Stomach smooth muscle (tissue), 2 donors: ENCODE results near the gene LDAH.

Experiments used
- H3K27ac ChIP-seq: one replicate; pipeline ENCODE4 v1.7.0; 2013; ENCODE audit warnings: mild to moderate bottlenecking, low read length, inconsistent platforms
- H3K27me3 ChIP-seq, 2 donors: one replicate each; pipeline ENCODE4 v1.7.0; 2013; ENCODE audit warnings: low read length in 2 of 2; ENCODE audit not compliant: insufficient read depth in 2 of 2, control insufficient read depth in 1 of 2
- H3K36me3 ChIP-seq, 2 donors: one replicate each; pipeline ENCODE4 v1.7.0; 2013; ENCODE audit warnings: low read length in 2 of 2; ENCODE audit not compliant: control insufficient read depth in 2 of 2, insufficient read depth in 2 of 2
- H3K4me1 ChIP-seq: one replicate; pipeline ENCODE4 v1.7.0; 2013; ENCODE audit warnings: low read length; ENCODE audit not compliant: control insufficient read depth, insufficient read depth
- H3K4me3 ChIP-seq, 2 donors: one replicate each; pipeline ENCODE4 v1.7.0; 2013; ENCODE audit warnings: low read length in 2 of 2
- H3K9ac ChIP-seq, 2 donors: one replicate each; pipeline ENCODE4 v1.7.0; 2013; ENCODE audit warnings: low read length in 2 of 2, mild to moderate bottlenecking in 1 of 2
- H3K9me3 ChIP-seq, 2 donors: one replicate each; pipeline ENCODE4 v1.7.0; 2013; ENCODE audit warnings: low read length in 2 of 2; ENCODE audit not compliant: control insufficient read depth in 2 of 2
- donor health status: healthy.
- donor health status: Pancreatic carcinoma.

LDAH gene

GRCh38 chr2:20660506-20661420 is 162.1 kb downstream of the LDAH start:
- Histone ChIP-seq H3K27ac (no peak overlapping the region), H3K9me3 (no peaks in the 10 kb centered on the region), H3K36me3 (no peaks in the 10 kb centered on the region), H3K4me3 (no peak overlapping the region), H3K4me1 (peaks cover 7% of the 10 kb centered on the region), H3K27me3 (peaks cover 31 to 42% of the 10 kb centered on the region in 2 donors), H3K9ac (no peak overlapping the region)

GRCh38 chr2:20657522-20658235 is 165.2 kb downstream of the LDAH start:
- peaks cover 2% of the 10 kb centered on the region for H3K4me1 ChIP-seq
- H3K27me3 ChIP-seq = peaks cover 7 to 15% of the 10 kb centered on the region in 2 donors
- H3K27ac ChIP-seq = no peak overlapping the region
- no peak overlapping the region for H3K4me3 ChIP-seq
- H3K9me3 ChIP-seq = no peaks in the 10 kb centered on the region
- H3K9ac ChIP-seq = no peak overlapping the region
- no peaks in the 10 kb centered on the region for H3K36me3 ChIP-seq

- no peaks in the 10 kb centered on the region for H3K36me3 ChIP-seq
These were observed 166.3 kb downstream of the LDAH start for GRCh38 chr2:20656561-20656960.

GRCh38 chr2:20654535-20654813 is 168.4 kb downstream of the LDAH start:
- Histone ChIP-seq H3K27ac (no peak overlapping the region), H3K4me1 (peaks cover 29% of the 10 kb centered on the region), H3K9ac (no peak overlapping the region), H3K9me3 (no peaks in the 10 kb centered on the region), H3K4me3 (no peak overlapping the region), H3K27me3 (peaks cover 0 to 2% of the 10 kb centered on the region in 2 donors), H3K36me3 (no peaks in the 10 kb centered on the region)

More at GRCh38 chr2:20656561-20656960, 166.3 kb downstream of the LDAH start:
- no peak overlapping the region for H3K4me3 ChIP-seq
- H3K4me1 ChIP-seq = peaks cover 11% of the 10 kb centered on the region
- H3K9me3 ChIP-seq = no peaks in the 10 kb centered on the region
- no peak overlapping the region for H3K9ac ChIP-seq
- H3K27me3 ChIP-seq = peaks cover 2 to 4% of the 10 kb centered on the region in 2 donors
- no peak overlapping the region for H3K27ac ChIP-seq

GRCh38 chr2:20653695-20654534 is 169.0 kb downstream of the LDAH start:
- Histone ChIP-seq H3K4me1 (peaks cover 34% of the 10 kb centered on the region), H3K36me3 (no peaks in the 10 kb centered on the region), H3K27me3 (peaks cover 0 to 2% of the 10 kb centered on the region in 2 donors), H3K9ac (no peak overlapping the region), H3K4me3 (no peak overlapping the region), H3K9me3 (no peaks in the 10 kb centered on the region), H3K27ac (no peak overlapping the region)

GRCh38 chr2:20652673-20653575 is 170.0 kb downstream of the LDAH start:
- Histone ChIP-seq H3K36me3 (no peaks in the 10 kb centered on the region), H3K27ac (peak overlapping the region; percentile 97), H3K27me3 (peaks cover 0 to 2% of the 10 kb centered on the region in 2 donors), H3K4me1 (peaks cover 44% of the 10 kb centered on the region), H3K9me3 (no peaks in the 10 kb centered on the region), H3K4me3 (no peak overlapping the region), H3K9ac (no peak overlapping the region)

- peaks cover 52% of the 10 kb centered on the region for H3K4me1 ChIP-seq
- no peak overlapping the region for H3K4me3 ChIP-seq
- H3K27ac ChIP-seq = peak overlapping the region; percentile 97
- H3K9me3 ChIP-seq = no peaks in the 10 kb centered on the region
- peaks cover 0 to 2% of the 10 kb centered on the region in 2 donors for H3K27me3 ChIP-seq
- H3K36me3 ChIP-seq = no peaks in the 10 kb centered on the region
- H3K9ac ChIP-seq = peak overlapping the region in 1 of 2 donors; percentile 47
These were observed 170.8 kb downstream of the LDAH start for GRCh38 chr2:20652141-20652540.

GRCh38 chr2:20651731-20652099 is 171.2 kb downstream of the LDAH start:
- Histone ChIP-seq H3K27me3 (peaks cover 0 to 2% of the 10 kb centered on the region in 2 donors), H3K4me1 (peaks cover 56% of the 10 kb centered on the region), H3K36me3 (peaks cover 0 to 2% of the 10 kb centered on the region in 2 donors), H3K27ac (peak overlapping the region; percentile 97), H3K9me3 (no peaks in the 10 kb centered on the region), H3K4me3 (peak overlapping the region; percentile 66 to 98), H3K9ac (peak overlapping the region; percentile 86 to 96)

- Histone ChIP-seq H3K27ac (peak within 1 kb of the TSS; percentile 97), H3K4me1 (peaks cover 60% of the 10 kb centered on the region), H3K4me3 (peak within 1 kb of the TSS; percentile 87 to 98), H3K27me3 (peaks cover 0 to 2% of the 10 kb centered on the region in 2 donors), H3K9ac (peak within 1 kb of the TSS; percentile 86 to 96), H3K9me3 (no peaks in the 10 kb centered on the region), H3K36me3 (peaks cover 3 to 6% of the 10 kb centered on the region in 2 donors)
These were observed 171.8 kb downstream of the LDAH start, which contains the start of gene HS1BP3 for GRCh38 chr2:20650877-20651730. Gene HS1BP3 (minus strand): TSS chr2:20651098. CDS start chr2:20651063, 35 bp downstream.
